Osteocyte (in vitro differentiated cells): ENCODE measurements around the gene XRCC4. TPM values are rescaled to one million over a fixed set of nuclear protein-coding genes. Genes with fewer than 3 reads are reported as not detected.

Experiments
- DNase-seq: peaks from one replicate; pipeline ENCODE4 v3.0.0; 2021; ENCODE audit warnings: mixed read lengths; ENCODE audit not compliant: unreplicated experiment; ENCODE audit errors: extremely low spot score
- H3K27ac Mint-ChIP-seq: one replicate; pipeline ENCODE4 v1.8.0; 2021; ENCODE audit warnings: mild to moderate bottlenecking, mixed read lengths; ENCODE audit not compliant: unreplicated experiment
- H3K27me3 Mint-ChIP-seq: one replicate; pipeline ENCODE4 v1.8.0; 2021; ENCODE audit warnings: mixed read lengths; ENCODE audit not compliant: unreplicated experiment
- H3K36me3 Mint-ChIP-seq: one replicate; pipeline ENCODE4 v1.8.0; 2021; ENCODE audit warnings: mixed read lengths; ENCODE audit not compliant: unreplicated experiment
- H3K4me1 Mint-ChIP-seq: one replicate; pipeline ENCODE4 v1.8.0; 2021; ENCODE audit warnings: mixed read lengths; ENCODE audit not compliant: unreplicated experiment
- H3K4me3 Mint-ChIP-seq: one replicate; pipeline ENCODE4 v1.8.0; 2021; ENCODE audit warnings: mild to moderate bottlenecking, moderate library complexity, mixed read lengths; ENCODE audit not compliant: unreplicated experiment
- H3K9me3 Mint-ChIP-seq: one replicate; pipeline ENCODE4 v1.8.0; 2021; ENCODE audit warnings: mixed read lengths; ENCODE audit not compliant: unreplicated experiment
- CTCF ChIP-seq: fragments of 200-600 bp; sonication (generic); IDR thresholded peaks from 2 replicates; pipeline ENCODE4 v1.5.0; 2021; ENCODE audit warnings: antibody characterized with exemption, mild to moderate bottlenecking, moderate library complexity
- total RNA-seq: library from RNA; stranded (reverse); gene quantifications from 2 replicates; pipeline ENCODE4 v1.2.1, GENCODE V29; 2021

The XRCC4 gene
- total RNA-seq, 1 donor from 2014 or later = 4.2 TPM

- DNase-seq = no peak
- Mint-ChIP-seq H3K27me3 (no peaks in the 10 kb centered on the region), H3K4me1 (peaks cover 11% of the 10 kb centered on the region), H3K4me3 (no peak overlapping the region), H3K9me3 (peaks cover 27% of the 10 kb centered on the region), H3K27ac (no peak overlapping the region), H3K36me3 (peaks cover 6% of the 10 kb centered on the region)
- TF ChIP-seq CTCF = no peak
Measured at GRCh38 chr5:83095163-83095956, 18.0 kb downstream of the XRCC4 start.

- peaks cover 11% of the 10 kb centered on the region for H3K4me1 Mint-ChIP-seq
- H3K9me3 Mint-ChIP-seq = peaks cover 27% of the 10 kb centered on the region
- H3K4me3 Mint-ChIP-seq = no peak overlapping the region
- no peak for DNase-seq
- no peak overlapping the region for H3K27ac Mint-ChIP-seq
- no peaks in the 10 kb centered on the region for H3K27me3 Mint-ChIP-seq
- H3K36me3 Mint-ChIP-seq = peaks cover 6% of the 10 kb centered on the region
- no peak for TF ChIP-seq CTCF
Measured at GRCh38 chr5:83095957-83096539, 18.7 kb downstream of the XRCC4 start.

- H3K27me3 Mint-ChIP-seq = no peaks in the 10 kb centered on the region
- peaks cover 23% of the 10 kb centered on the region for H3K9me3 Mint-ChIP-seq
- peaks cover 11% of the 10 kb centered on the region for H3K4me1 Mint-ChIP-seq
- H3K27ac Mint-ChIP-seq = no peak overlapping the region
- peaks cover 6% of the 10 kb centered on the region for H3K36me3 Mint-ChIP-seq
- DNase-seq = no peak
- TF ChIP-seq CTCF = no peak
- H3K4me3 Mint-ChIP-seq = no peak overlapping the region
Measured at GRCh38 chr5:83096660-83097339, 19.5 kb downstream of the XRCC4 start.

GRCh38 chr5:83097689-83098231, 20.4 kb downstream of the XRCC4 start:
- Mint-ChIP-seq H3K9me3 (peaks cover 16% of the 10 kb centered on the region), H3K36me3 (peaks cover 3% of the 10 kb centered on the region), H3K27ac (no peak overlapping the region), H3K27me3 (no peaks in the 10 kb centered on the region), H3K4me1 (peaks cover 11% of the 10 kb centered on the region), H3K4me3 (no peak overlapping the region)
- no peak for TF ChIP-seq CTCF
- no peak for DNase-seq

- H3K4me3 Mint-ChIP-seq = no peak overlapping the region
- DNase-seq = no peak
- peaks cover 11% of the 10 kb centered on the region for H3K4me1 Mint-ChIP-seq
- H3K36me3 Mint-ChIP-seq = peaks cover 1% of the 10 kb centered on the region
- no peak for TF ChIP-seq CTCF
- H3K27me3 Mint-ChIP-seq = no peaks in the 10 kb centered on the region
- H3K9me3 Mint-ChIP-seq = peaks cover 5% of the 10 kb centered on the region
- no peak overlapping the region for H3K27ac Mint-ChIP-seq
Measured at GRCh38 chr5:83099001-83099400, 21.7 kb downstream of the XRCC4 start.
